ENCODE data around the gene SKI.

SKI gene

DNA sequence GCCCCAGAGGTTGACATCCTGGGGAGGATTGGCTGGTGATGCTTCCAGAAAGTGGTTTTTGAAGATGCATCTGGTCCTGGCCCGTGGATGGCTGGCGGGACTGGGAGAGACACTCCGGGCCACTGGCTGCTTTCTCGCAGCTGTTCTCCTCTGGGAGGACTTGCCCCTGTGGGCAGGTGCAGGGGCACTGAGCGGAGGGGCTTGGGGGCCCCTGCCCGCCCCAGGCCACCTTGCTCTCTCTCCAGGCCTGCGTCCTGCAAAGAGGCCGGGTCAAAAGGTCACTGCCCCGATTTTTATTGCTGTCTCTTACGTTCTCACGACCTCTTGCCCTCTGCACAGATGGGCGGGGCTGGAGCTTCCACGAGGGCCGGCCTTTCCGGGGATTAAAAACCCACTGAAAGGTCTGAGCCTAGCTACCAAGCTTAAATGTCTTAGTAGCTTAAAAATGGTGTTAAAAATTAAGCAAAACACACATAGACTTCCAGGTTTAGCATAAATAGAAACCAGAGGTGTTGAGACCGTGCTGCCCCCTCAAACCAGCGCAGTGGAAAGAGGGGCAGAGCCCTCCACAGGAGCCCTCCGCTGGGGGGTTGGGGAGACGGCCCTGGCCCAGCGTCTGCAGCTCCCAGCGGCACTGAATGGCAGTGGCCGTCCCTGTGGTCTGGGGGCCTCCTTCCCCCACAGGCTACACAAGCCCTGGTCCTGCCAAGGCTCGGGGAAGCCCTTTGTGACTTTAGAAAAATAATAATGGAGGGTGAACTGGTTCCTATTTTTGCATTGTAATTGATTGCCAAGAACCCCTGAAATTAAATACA lies 43.9 kb downstream of the SKI start:
- no peak for DNase-seq (ENCODE audit: extremely low spot score)
- ChIA-PET POLR2A (no interaction called here), CTCF (no interaction called here)
- TF ChIP-seq FOXA1 (IDR thresholded peaks at IDR 0.05) (no peak), L3MBTL2 (conservative IDR thresholded peaks at IDR 0.05) (no peak), HDGF (IDR thresholded peaks at IDR 0.05; ENCODE audit: borderline replicate concordance) (no peak), ELF4 (IDR thresholded peaks at IDR 0.05) (no peak), TARDBP (IDR thresholded peaks at IDR 0.05) (no peak), ARNT (IDR thresholded peaks at IDR 0.05) (no peak), FOXM1 (IDR thresholded peaks at IDR 0.05; ENCODE audit: borderline replicate concordance) (no peak), ZNF384 (IDR thresholded peaks at IDR 0.05) (no peak), SUZ12 (IDR thresholded peaks at IDR 0.05) (no peak), CTBP1 (IDR thresholded peaks at IDR 0.05; ENCODE audit: borderline replicate concordance) (no peak), SP1 (IDR thresholded peaks at IDR 0.05) (no peak), LEF1 (IDR thresholded peaks at IDR 0.05; ENCODE audit: borderline replicate concordance) (no peak), FOXK2 (IDR thresholded peaks at IDR 0.05) (no peak), BHLHE40 (IDR thresholded peaks at IDR 0.05; ENCODE audit: borderline replicate concordance) (no peak)
- TF ChIP-seq, protein P1, sequence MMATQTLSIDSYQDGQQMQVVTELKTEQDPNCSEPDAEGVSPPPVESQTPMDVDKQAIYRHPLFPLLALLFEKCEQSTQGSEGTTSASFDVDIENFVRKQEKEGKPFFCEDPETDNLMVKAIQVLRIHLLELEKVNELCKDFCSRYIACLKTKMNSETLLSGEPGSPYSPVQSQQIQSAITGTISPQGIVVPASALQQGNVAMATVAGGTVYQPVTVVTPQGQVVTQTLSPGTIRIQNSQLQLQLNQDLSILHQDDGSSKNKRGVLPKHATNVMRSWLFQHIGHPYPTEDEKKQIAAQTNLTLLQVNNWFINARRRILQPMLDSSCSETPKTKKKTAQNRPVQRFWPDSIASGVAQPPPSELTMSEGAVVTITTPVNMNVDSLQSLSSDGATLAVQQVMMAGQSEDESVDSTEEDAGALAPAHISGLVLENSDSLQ (IDR thresholded peaks at IDR 0.05) = no peak

DNA sequence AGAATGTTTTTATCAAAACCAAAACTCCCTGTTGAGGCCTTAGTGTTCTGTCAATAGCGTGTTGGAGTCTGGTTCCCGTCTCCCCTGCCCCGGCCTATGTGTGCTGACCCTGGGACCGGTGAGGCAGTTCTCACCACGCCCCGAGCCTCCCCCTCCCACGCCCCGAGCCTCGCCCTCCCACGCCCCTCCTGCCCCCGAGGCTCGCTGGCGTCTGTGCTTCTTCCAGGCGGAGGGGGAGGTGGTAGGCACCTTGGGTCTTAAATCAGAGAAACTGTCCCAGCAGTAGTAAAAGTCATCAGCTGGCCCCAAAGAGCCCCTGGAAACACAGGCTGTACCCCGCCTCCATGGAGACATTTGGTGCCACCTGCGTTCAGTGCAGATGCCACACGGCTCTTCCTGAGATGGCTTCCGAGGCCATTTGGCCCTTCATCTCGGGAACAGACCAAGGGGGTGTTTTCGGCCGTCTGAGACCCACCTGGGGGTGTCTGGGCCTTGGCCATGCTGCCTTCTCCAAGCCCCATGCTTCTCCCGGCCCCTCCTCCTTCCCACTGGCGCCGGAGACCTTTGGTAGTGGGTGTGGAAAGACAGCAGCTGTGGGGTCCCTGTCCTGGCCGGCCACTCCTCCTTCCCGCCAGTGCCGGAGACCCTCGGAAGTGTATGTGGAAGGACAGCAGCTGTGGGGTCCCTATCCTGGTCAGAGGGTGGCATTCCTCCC lies 44.7 kb downstream of the SKI start:
- TF ChIP-seq FOXA1 (IDR thresholded peaks at IDR 0.05) = no peak
- ChIA-PET POLR2A (no interaction called here), CTCF (no interaction called here)
- no peak for DNase-seq (ENCODE audit: extremely low spot score)

DNA sequence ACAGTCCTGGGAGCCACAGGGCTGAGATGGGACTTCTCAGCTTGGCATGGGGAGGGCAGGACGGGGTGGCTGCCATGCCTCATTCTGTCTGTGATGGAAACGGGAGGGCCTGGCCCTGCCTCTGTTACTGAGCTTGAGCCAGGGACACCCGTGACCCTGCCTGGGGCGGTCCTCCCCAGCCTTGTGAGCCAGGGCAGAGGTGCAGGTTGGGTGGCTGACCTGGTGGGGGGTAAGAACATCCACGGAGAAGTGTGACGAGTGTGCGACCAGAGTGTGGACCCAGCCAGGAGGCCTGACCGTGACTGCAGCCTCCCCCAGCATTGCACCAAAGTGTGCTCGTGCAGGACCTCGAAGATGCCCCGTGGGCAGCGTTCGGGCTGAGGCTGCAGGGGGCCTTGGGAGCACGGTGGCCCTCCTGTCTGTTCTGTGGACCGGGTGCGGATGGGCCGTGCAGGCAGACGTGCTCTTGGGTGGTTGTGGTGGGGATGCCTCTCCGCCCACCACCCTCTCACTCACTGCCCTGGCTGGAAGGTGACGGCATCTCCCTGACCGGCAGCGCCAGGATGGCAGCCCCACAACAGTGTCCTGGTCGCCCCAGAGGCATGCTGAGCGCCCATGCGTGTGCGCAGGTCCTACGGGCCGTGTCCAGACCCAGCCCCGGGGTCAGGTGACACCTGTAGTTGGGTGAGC lies 45.4 kb downstream of the SKI start:
- ChIA-PET CTCF (no interaction called here), POLR2A (no interaction called here)
- no peak for TF ChIP-seq ARNT (IDR thresholded peaks at IDR 0.05)
- no peak for TF ChIP-seq FOXM1 (IDR thresholded peaks at IDR 0.05; ENCODE audit: borderline replicate concordance)
- TF ChIP-seq ZNF384 (IDR thresholded peaks at IDR 0.05) = no peak
- TF ChIP-seq TARDBP (IDR thresholded peaks at IDR 0.05) = no peak
- TF ChIP-seq FOXA1 (IDR thresholded peaks at IDR 0.05) = no peak
- no peak for TF ChIP-seq LEF1 (IDR thresholded peaks at IDR 0.05; ENCODE audit: borderline replicate concordance)
- no peak for TF ChIP-seq SP1 (IDR thresholded peaks at IDR 0.05)
- TF ChIP-seq HDGF (IDR thresholded peaks at IDR 0.05; ENCODE audit: borderline replicate concordance) = no peak
- TF ChIP-seq ELF4 (IDR thresholded peaks at IDR 0.05) = no peak
- TF ChIP-seq BHLHE40 (IDR thresholded peaks at IDR 0.05; ENCODE audit: borderline replicate concordance) = no peak
- no peak for TF ChIP-seq L3MBTL2 (conservative IDR thresholded peaks at IDR 0.05)
- TF ChIP-seq NFRKB (IDR thresholded peaks at IDR 0.05) = no peak
- TF ChIP-seq CTBP1 (IDR thresholded peaks at IDR 0.05; ENCODE audit: borderline replicate concordance) = no peak
- no peak for TF ChIP-seq SUZ12 (IDR thresholded peaks at IDR 0.05)
- no peak for DNase-seq (ENCODE audit: extremely low spot score)

DNA sequence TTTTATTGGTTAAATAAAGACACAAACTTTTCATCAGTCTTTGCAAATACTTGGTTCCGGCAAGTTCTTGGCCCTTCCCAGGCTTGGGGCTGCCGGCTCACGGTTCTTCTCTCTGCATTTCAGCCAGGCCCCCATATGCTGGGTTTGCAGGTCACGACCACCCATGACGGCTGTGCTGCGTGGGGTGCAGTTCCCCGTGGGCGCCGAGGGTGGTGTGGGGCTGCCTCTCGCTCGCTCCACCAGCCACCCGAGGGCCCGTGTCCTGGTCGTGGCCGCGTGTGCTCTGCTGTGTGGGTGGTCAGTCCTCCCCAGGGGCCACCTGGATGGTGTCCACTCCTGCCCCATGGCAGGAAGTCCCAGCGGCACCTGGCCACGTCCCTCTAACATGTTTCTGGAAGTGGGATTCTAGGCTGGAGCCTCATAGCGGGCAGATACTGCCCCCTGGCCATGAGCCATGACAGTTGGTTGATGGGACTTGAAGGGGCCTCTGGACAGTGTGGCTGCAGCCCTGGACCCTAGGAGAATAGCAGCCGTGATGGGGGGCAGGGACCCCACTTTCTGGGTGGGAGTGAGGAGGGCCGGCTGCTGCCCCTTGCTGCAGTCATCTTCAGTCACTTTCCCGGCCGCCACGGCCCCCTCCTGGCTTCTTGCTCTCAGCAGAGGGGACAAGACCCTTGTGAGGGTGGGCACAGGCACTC lies 46.3 kb downstream of the SKI start:
- DNase-seq (ENCODE audit: extremely low spot score) = no peak
- POLR2A ChIA-PET = no interaction called here
- CTCF ChIA-PET = no interaction called here
- TF ChIP-seq LEF1 (IDR thresholded peaks at IDR 0.05; ENCODE audit: borderline replicate concordance) (no peak), FOXK2 (IDR thresholded peaks at IDR 0.05) (no peak), SUZ12 (IDR thresholded peaks at IDR 0.05) (no peak), L3MBTL2 (conservative IDR thresholded peaks at IDR 0.05) (no peak), SP1 (IDR thresholded peaks at IDR 0.05) (no peak), FOXA1 (IDR thresholded peaks at IDR 0.05) (no peak), FOXM1 (IDR thresholded peaks at IDR 0.05; ENCODE audit: borderline replicate concordance) (no peak), ELF4 (IDR thresholded peaks at IDR 0.05) (no peak), ZNF384 (IDR thresholded peaks at IDR 0.05) (no peak), CTBP1 (IDR thresholded peaks at IDR 0.05; ENCODE audit: borderline replicate concordance) (no peak), BHLHE40 (IDR thresholded peaks at IDR 0.05; ENCODE audit: borderline replicate concordance) (no peak), ARNT (IDR thresholded peaks at IDR 0.05) (no peak), HDGF (IDR thresholded peaks at IDR 0.05; ENCODE audit: borderline replicate concordance) (no peak), TARDBP (IDR thresholded peaks at IDR 0.05) (no peak), NFRKB (IDR thresholded peaks at IDR 0.05) (no peak)
- TF ChIP-seq, protein P1 (IDR thresholded peaks at IDR 0.05) = no peak

DNA sequence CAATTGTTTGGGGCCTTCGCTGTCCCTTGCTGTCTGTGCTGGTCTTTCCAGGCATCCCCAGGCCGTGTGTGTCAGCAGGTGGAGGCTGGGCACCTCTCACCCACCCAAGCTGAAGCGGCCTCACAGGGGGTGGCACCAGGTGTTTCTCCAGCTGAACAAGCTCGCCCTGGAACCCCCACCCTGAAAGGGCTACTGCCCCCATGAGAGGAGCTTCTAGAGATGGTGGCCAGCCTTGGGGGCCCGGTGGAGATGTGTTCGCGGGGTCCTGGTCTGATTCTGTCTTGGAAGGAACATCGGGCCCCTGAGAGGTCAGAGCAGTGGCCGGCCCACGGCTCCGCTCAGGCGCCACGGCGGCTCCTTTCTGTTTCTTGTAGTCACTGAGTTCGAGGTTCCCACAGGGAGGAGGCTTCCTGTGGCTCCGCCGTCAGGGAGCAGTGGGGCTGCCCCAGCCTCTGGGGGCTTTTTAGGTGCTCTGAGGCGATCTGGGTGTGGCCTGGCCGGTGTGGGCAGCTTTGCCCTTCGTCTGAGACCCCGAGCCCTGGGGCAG lies 46.9 kb downstream of the SKI start:
- POLR2A ChIA-PET = no interaction called here
- no peak for DNase-seq (ENCODE audit: extremely low spot score)
- TF ChIP-seq SP1 (IDR thresholded peaks at IDR 0.05) = no peak
- no peak for TF ChIP-seq L3MBTL2 (conservative IDR thresholded peaks at IDR 0.05)
- no peak for TF ChIP-seq NFRKB (IDR thresholded peaks at IDR 0.05)
- TF ChIP-seq ELF4 (IDR thresholded peaks at IDR 0.05) = no peak
- no peak for TF ChIP-seq LEF1 (IDR thresholded peaks at IDR 0.05; ENCODE audit: borderline replicate concordance)
- TF ChIP-seq, protein P1 (IDR thresholded peaks at IDR 0.05) = no peak
- no peak for TF ChIP-seq HDGF (IDR thresholded peaks at IDR 0.05; ENCODE audit: borderline replicate concordance)
- TF ChIP-seq SUZ12 (IDR thresholded peaks at IDR 0.05) = no peak
- no peak for TF ChIP-seq FOXM1 (IDR thresholded peaks at IDR 0.05; ENCODE audit: borderline replicate concordance)
- no peak for TF ChIP-seq FOXK2 (IDR thresholded peaks at IDR 0.05)
- TF ChIP-seq TARDBP (IDR thresholded peaks at IDR 0.05) = no peak
- TF ChIP-seq ARNT (IDR thresholded peaks at IDR 0.05) = no peak
- no peak for TF ChIP-seq ZNF384 (IDR thresholded peaks at IDR 0.05)
- TF ChIP-seq FOXA1 (IDR thresholded peaks at IDR 0.05) = no peak
- no peak for TF ChIP-seq BHLHE40 (IDR thresholded peaks at IDR 0.05; ENCODE audit: borderline replicate concordance)
- TF ChIP-seq CTBP1 (IDR thresholded peaks at IDR 0.05; ENCODE audit: borderline replicate concordance) = no peak
- CTCF ChIA-PET = interaction anchor here (1.2 kb wide), 1 partner anchor 80 kb away, joined by 4 read pairs; the partner anchor contains the start of gene FAAP20
